ENCODE data around the gene NIPAL4.

DNA sequence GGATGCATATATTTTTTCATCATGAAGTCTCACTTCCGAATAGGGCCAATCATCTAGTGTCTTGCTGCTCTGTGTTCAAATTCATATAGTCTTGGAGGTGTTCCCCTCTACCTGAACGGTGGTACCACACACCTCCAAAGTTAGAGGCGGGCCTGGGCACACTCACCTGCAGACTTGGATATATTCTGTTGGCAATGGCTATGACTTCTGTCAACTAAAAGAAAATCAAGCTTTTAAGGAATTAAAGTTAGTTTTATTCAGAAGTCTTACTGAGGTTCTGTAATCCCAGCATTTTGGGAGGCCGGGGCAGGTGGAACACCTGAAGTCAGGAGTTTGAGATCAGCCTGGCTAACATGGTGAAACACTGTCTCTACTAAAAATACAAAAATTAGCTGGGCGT, 2.6 kb upstream of the NIPAL4 start:
- no peak for TF ChIP-seq CTCF (IDR thresholded peaks at IDR 0.05)
- TF ChIP-seq POLR2A (IDR thresholded peaks at IDR 0.05) = no peak

Measured in right lobe of liver (tissue), 4 donors.